Nephron progenitor cell (in vitro differentiated cells): ENCODE measurements around the gene LHPP.
A peak's percentile ranks its signal among the peaks of the same experiment; 100 is the strongest.

Experiments used
- DNase-seq: peaks from one replicate; pipeline ENCODE4 v3.0.0; 2021
- H3K27ac Mint-ChIP-seq: 2 replicates; pipeline ENCODE4 v1.8.0; 2021; ENCODE audit warnings: mild to moderate bottlenecking, moderate library complexity, mixed read lengths
- H3K27me3 Mint-ChIP-seq: 2 replicates; pipeline ENCODE4 v1.8.0; 2021; ENCODE audit warnings: mild to moderate bottlenecking, low read depth, mixed read lengths; ENCODE audit not compliant: poor library complexity
- H3K36me3 Mint-ChIP-seq: 2 replicates; pipeline ENCODE4 v1.8.0; 2021; ENCODE audit warnings: low read depth, mixed read lengths
- H3K4me1 Mint-ChIP-seq: 2 replicates; pipeline ENCODE4 v1.8.0; 2021; ENCODE audit warnings: mixed read lengths
- H3K4me3 Mint-ChIP-seq: 2 replicates; pipeline ENCODE4 v1.8.0; 2021; ENCODE audit warnings: mild to moderate bottlenecking, moderate library complexity, mixed read lengths
- H3K9me3 Mint-ChIP-seq: 2 replicates; pipeline ENCODE4 v1.8.0; 2021; ENCODE audit warnings: mild to moderate bottlenecking, moderate library complexity, mixed read lengths
- TF ChIP-seq, protein P1 (sequence below): fragments of 200-600 bp; sonication (generic); IDR thresholded peaks from 2 replicates; pipeline ENCODE4 v1.5.0; 2021; ENCODE audit warnings: antibody characterized with exemption

The LHPP gene

GRCh38 chr10:124655191-124656112 lies 193.8 kb downstream of the LHPP start:
- TF ChIP-seq, protein P1, sequence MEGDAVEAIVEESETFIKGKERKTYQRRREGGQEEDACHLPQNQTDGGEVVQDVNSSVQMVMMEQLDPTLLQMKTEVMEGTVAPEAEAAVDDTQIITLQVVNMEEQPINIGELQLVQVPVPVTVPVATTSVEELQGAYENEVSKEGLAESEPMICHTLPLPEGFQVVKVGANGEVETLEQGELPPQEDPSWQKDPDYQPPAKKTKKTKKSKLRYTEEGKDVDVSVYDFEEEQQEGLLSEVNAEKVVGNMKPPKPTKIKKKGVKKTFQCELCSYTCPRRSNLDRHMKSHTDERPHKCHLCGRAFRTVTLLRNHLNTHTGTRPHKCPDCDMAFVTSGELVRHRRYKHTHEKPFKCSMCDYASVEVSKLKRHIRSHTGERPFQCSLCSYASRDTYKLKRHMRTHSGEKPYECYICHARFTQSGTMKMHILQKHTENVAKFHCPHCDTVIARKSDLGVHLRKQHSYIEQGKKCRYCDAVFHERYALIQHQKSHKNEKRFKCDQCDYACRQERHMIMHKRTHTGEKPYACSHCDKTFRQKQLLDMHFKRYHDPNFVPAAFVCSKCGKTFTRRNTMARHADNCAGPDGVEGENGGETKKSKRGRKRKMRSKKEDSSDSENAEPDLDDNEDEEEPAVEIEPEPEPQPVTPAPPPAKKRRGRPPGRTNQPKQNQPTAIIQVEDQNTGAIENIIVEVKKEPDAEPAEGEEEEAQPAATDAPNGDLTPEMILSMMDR: no peak
- H3K27me3 Mint-ChIP-seq: no peaks in the 10 kb centered on the region

DNA sequence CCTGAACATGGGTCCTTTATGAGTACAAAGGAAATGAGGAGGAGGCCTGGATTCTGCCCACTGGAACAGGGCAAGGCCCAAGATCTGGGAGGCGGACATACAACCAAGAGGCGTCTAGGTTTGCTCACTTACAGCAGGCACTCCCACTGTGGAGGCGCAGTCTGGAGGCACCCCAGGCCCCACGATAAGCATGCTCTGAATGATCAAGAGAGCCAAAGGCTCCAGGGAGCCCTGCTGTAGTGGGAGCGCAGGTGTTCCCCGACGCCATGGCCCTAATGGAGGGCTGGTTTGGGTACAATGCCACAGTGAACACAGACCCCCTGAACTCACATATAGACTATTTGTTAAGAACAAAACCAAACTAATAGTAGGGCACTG lies 194.5 kb downstream of the LHPP start:
- TF ChIP-seq, protein P1: no peak
- Mint-ChIP-seq H3K4me1 (peaks cover 15% of the 10 kb centered on the region), H3K4me3 (no peak overlapping the region), H3K27me3 (no peaks in the 10 kb centered on the region), H3K36me3 (peaks cover 4% of the 10 kb centered on the region), H3K27ac (no peak overlapping the region), H3K9me3 (no peaks in the 10 kb centered on the region)
- DNase-seq: no peak

More at GRCh38 chr10:124655191-124656112, 193.8 kb downstream of the LHPP start:
- H3K36me3 Mint-ChIP-seq: peaks cover 4% of the 10 kb centered on the region
- H3K4me3 Mint-ChIP-seq: no peak overlapping the region
- peaks cover 20% of the 10 kb centered on the region for H3K4me1 Mint-ChIP-seq
- no peak for DNase-seq
- H3K9me3 Mint-ChIP-seq: no peaks in the 10 kb centered on the region
- no peak overlapping the region for H3K27ac Mint-ChIP-seq

DNA sequence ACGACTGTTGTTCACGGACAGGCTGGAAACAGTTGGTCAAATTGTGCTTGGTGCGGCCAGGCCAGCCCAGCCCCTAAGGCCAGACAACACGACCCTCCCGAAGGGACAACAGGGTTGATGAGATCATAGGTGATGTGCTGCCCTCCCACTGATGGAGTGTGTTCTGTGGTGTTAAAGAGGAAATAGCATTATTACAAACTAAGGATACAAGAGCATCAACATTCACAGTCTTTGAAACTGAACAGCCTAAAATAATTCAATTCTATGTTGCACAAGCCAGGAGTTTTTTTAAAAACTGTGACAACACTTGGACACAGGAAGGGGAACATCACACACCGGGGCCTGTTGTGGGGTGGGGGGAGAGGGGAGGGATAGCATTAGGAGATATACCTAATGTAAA lies 194.9 kb downstream of the LHPP start:
- TF ChIP-seq, protein P1: no peak
- no peak overlapping the region for H3K4me3 Mint-ChIP-seq
- H3K36me3 Mint-ChIP-seq: peaks cover 4% of the 10 kb centered on the region
- H3K27ac Mint-ChIP-seq: no peak overlapping the region
- peaks cover 14% of the 10 kb centered on the region for H3K4me1 Mint-ChIP-seq
- no peaks in the 10 kb centered on the region for H3K9me3 Mint-ChIP-seq
- DNase-seq: no peak
- H3K27me3 Mint-ChIP-seq: no peaks in the 10 kb centered on the region

GRCh38 chr10:124657806-124658205 lies 196.2 kb downstream of the LHPP start:
- peak overlapping the region; percentile 50 for H3K27ac Mint-ChIP-seq
- H3K36me3 Mint-ChIP-seq: peaks cover 4% of the 10 kb centered on the region
- peaks cover 10% of the 10 kb centered on the region for H3K4me1 Mint-ChIP-seq
- TF ChIP-seq, protein P1: no peak
- no peaks in the 10 kb centered on the region for H3K9me3 Mint-ChIP-seq
- no peaks in the 10 kb centered on the region for H3K27me3 Mint-ChIP-seq
- DNase-seq: no peak
- no peak overlapping the region for H3K4me3 Mint-ChIP-seq

DNA sequence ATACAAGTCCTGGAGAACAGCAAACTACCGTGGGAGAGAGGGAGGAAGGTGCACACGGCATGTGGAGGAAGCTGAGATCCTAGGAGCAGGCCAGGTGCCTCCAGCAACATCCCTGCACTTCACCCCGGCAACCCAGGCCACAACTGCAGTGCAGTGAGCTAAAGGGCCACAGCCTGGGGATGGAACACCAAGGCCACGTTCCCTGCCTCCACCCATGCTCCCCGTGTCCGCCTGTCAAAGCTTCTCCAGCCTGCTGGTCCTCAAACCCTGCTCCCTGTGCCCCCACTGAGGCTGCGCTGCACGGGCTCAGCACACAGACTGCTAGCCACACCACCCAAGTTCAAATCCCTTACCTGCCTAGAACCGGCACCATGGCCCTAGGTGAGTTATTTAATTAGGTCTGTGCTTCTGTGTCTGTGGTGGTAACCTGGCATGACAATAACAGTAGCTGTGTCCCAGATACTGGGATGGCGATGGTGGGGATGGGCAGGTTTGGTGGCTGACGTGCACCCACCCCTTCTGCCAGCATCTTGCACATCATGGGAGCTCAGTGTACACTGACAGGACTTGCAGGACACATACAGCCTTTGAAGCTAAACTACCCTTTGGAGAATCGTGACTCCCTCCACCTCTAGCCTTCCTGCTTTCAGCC lies 197.1 kb downstream of the LHPP start:
- Mint-ChIP-seq H3K36me3 (peaks cover 4% of the 10 kb centered on the region), H3K27ac (no peak overlapping the region), H3K4me3 (no peak overlapping the region), H3K9me3 (no peaks in the 10 kb centered on the region), H3K4me1 (peaks cover 10% of the 10 kb centered on the region), H3K27me3 (no peaks in the 10 kb centered on the region)
- TF ChIP-seq, protein P1: no peak
- DNase-seq: no peak
